DND-41 (cell line): ENCODE data around the gene ERP27.

Experiments
- EZH2 ChIP-seq: IDR thresholded peaks from 3 replicates; pipeline ENCODE4 v1.6.1; 2012; ENCODE audit warnings: borderline replicate concordance, low read depth, mild to moderate bottlenecking, moderate library complexity, low read length, inconsistent platforms; ENCODE audit not compliant: severe bottlenecking
- TF ChIP-seq, protein P1 (sequence below): IDR thresholded peaks from 2 replicates; pipeline ENCODE4 v1.5.1; 2012; ENCODE audit warnings: borderline replicate concordance, low read length, moderate library complexity, mild to moderate bottlenecking; ENCODE audit not compliant: poor library complexity, severe bottlenecking; ENCODE audit errors: extremely low read depth

DNA sequence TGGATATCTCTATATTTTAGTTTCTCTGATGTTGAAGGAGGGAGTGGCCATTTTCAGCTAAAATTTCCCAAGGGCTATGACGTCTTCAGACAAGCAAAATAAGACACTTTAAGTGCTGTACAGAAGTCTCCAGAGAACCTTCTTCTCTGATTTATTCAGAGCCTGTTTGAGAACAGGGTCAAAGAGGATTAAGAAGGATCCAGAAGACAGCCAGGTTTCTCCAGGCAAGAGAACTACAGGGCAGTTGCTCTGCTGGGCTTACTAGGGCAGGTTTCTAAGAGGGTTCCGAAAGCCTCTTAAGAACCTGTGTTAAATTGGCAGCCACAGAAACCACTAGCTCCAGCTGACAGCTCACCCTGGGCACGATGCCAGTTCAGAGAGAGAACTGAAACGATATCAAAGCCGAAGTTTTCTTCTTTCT is 53.9 kb downstream of the ERP27 start:
- TF ChIP-seq, protein P1, sequence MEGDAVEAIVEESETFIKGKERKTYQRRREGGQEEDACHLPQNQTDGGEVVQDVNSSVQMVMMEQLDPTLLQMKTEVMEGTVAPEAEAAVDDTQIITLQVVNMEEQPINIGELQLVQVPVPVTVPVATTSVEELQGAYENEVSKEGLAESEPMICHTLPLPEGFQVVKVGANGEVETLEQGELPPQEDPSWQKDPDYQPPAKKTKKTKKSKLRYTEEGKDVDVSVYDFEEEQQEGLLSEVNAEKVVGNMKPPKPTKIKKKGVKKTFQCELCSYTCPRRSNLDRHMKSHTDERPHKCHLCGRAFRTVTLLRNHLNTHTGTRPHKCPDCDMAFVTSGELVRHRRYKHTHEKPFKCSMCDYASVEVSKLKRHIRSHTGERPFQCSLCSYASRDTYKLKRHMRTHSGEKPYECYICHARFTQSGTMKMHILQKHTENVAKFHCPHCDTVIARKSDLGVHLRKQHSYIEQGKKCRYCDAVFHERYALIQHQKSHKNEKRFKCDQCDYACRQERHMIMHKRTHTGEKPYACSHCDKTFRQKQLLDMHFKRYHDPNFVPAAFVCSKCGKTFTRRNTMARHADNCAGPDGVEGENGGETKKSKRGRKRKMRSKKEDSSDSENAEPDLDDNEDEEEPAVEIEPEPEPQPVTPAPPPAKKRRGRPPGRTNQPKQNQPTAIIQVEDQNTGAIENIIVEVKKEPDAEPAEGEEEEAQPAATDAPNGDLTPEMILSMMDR = no peak
- no peak for TF ChIP-seq EZH2
